GM18505 (cell line): Measurements from ENCODE around the gene SYT2.
"Not testable (repeated sequence)": the region's sequence is repeated elsewhere in the genome, so short reads cannot be mapped to it uniquely, and the experiment has no call there.

Experiments
- ATAC-seq: cut with Tn5 transposase; IDR thresholded peaks from one replicate; pipeline ENCODE4 v1.9.1; 2021; ENCODE audit not compliant: unreplicated experiment
- POLR2A ChIP-seq: IDR thresholded peaks from 4 replicates; pipeline ENCODE4 v1.6.1; 2011; ENCODE audit warnings: borderline replicate concordance; ENCODE audit not compliant: insufficient read depth, insufficient read length; ENCODE audit errors: extremely low read depth

SYT2 gene

DNA sequence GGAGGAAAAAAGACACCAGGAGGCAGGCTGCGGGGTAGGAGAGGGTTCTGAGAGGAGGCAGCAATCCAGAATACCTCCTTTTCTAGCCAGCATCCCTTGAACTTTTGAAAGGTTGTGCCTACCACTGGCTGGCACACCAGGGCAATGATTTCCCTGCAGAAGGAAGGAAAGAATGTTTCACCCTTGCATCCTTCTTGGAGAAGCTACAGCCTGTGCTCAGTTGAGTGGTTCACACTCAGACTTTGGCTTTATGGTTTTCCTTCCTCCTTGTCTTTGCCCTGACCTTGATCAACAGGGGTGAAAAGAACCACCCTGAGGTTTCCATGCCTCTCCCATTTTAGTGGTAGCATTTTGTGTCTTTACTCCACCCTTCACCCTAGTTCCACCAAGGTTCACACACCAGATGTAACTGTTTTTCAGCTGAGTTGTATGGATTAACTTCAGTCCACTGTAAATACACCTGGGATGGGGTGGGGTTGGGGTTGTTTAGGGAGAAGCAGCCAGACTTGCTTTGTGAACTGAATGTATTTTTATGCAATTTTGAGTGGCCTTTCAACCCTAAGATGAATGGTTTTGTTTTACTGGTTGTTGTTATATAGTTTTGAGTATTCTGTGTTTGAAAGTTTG, 122.3 kb downstream of the SYT2 start:
- ATAC-seq: no peak
- TF ChIP-seq POLR2A: no peak

DNA sequence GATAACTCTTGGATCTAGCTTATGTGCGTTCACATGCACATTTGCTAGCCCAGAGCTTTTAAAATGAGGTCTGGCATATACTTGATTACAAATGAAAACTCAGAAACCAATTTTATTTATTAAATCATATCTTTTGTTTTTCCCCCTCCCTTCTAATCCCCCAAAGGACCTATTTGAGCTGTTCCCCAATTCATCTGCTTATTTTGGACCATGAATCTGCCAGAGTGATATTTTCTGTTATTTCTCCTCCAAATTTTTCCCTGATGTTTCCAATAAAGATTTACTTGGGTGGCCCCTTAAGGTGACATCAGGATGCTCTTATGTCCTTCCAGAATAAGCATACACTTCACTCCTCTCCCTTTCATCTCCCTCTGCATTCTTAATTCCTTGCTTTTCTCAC, 123.4 kb downstream of the SYT2 start:
- TF ChIP-seq POLR2A: no peak
- ATAC-seq: no peak

DNA sequence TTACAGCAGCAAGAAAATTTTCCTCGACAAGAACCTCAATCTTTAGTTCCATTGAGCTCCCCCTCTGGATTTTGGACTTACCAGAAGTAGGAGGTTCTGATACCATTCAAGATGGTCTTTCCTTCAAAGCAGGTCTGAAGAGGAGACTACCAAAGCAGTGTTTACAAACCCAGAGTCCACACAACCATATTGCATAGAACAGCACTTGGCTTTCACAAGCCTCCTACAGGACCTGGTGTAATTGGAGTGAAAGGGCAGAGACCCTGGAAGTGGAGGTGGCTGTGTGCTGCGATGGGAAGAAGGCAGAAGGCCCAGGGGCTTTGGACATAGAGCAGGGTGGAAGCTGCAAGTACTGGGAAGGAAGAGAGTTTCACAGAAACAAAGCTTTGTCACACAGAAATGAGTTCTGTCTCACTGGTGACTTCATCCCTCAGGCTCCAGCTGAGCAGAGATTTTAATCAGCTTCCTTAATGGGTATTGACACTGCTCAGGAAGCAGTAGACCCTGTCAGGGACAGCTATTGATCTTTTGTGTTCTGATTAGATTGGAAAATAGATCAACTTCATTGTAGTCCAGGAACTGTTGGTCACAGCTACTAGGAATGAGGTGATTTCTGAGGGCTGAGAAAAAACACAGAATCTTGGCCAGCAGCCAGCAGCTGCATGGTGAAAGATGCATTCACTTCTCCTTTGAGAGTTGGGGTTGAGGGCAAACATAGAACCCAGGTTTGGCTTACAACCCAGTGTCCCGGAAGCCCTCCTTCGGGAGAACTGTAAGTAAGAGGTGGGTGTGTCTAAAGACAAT, 124.0 kb downstream of the SYT2 start:
- no peak for TF ChIP-seq POLR2A
- no peak for ATAC-seq

DNA sequence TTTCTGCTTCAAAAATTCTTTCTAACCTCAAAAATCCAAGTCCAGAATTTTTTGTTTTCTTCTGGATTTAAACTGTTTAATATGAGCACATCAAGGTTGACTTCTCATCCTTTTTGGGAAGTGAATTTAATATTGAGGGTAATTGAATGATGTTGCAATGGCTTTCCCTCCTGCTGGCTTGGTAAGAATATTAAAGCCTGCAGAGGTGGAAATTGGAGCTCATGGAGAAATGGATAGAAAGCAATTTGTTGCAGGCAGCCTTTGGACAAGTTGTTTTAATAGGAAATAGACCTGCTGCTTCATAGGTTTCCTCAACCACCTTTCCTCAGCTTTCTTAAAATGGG, 124.7 kb downstream of the SYT2 start:
- TF ChIP-seq POLR2A: no peak
- ATAC-seq: no peak

DNA sequence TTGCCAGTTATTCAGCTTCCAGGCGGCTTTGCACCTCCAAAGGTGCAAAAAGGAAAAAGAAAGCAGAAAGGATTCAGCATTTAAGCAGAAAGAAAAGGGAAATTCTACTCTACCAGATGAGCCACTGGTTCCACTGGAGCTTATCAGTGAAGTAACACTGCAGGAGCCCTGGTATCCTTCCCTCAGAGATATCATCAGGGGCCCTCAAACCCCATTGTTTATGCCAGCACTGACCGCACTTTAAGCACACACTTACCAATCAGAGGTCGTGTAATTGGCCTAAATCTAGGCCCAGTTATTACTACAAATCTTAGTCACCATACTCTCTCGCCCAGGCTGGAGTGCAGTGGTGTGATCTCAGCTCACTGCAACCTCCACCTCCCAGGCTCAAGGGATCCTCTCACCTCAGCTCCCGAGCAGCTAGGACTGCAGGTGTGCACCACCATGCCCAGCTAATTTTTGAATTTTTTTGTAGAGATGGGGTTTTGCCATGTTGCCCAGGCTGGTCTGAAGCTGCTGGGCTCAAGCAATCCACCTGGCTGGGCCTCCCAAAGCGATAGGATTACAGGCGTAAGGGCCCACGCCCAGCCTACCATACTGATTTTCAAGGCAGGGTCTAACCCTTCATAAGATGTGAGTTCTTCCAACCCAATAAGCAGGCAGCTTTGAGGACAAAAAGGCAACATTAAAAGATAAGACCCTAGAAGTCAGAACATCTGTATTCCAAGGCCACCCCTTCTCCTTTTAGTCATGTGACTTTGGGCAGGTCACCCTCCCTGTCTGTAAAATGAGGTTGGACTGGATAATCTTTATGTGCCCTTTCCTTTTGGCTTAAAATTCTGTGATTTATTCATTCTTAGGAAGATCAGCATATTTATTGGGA, 125.3 kb downstream of the SYT2 start:
- no peak for TF ChIP-seq POLR2A
- ATAC-seq: no peak

DNA sequence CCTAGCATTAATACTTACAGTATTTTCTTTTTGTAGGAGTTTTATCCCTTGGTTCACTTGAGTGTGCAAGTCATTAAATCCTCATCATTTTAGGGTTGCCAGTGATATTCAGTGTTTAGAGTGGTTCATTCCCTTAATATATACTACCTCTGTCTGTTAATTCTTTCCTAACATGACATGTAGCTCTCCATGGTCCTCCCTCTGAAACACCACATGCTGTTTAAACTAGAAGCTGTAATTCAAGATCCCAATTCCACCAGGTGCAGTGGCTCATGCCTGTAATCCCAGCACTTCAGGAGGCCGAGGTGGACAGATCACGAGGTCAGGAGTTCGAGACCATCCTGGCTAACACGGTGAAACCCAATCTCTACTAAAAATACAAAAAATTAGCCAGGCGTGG, 127.9 kb downstream of the SYT2 start:
- not testable (repeated sequence) for ATAC-seq

DNA sequence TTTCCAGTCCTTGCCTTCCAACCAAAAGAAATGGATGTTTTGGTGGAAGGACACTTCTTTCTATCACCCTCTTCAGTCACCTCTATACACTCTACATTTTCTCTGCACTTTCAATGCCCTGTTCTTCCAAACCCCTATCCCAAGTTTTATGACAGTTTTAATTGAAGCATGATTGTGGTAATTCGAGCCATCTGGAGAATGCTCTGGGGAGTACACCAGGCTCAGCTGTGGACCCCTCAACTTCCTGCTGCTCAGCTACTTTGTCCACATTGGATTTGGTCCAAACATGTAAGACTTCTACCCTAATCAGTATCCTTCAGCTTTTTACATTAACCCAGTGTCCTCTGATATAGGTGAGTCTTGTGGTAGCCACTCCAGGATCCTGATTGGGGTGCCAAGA, 129.6 kb downstream of the SYT2 start:
- TF ChIP-seq POLR2A: no peak
- ATAC-seq: no peak

DNA sequence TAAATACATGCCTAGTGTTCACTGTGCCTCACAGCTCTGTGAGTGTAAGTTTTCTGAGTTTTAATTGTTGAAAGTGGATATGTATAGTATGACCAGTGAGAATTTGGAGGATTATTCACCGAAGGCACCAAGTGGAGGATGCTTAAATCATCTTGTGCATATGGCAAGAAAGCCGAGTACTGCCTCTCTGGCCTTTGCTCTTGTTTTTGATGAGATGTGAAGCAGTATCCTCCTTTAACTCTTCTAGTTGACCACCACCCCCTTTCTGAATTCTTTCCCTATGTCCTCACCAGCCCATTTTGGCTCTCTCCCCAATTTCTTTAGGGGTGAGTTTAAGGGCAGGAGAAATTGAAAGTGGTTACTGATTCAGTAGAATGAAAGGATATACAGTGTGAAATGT, 130.4 kb downstream of the SYT2 start:
- TF ChIP-seq POLR2A: no peak
- no peak for ATAC-seq

DNA sequence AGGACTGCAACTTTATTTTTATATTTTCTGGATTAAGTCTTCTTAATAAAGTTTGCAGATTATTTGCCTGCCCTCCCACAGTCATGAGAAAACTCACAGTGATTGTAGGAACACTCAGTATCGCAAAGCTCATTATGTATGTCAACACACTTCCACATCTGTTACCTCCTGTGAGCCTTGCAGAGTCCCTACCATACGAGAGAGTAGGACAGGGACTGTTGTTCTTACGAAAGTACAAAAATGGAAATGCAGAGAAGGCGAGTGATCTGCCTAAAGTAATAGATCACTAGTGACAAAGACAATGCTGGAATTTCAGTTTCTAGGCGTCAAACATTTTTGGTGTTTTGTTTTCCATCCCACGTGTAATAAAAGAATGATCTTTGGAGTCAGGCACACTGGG, 131.7 kb downstream of the SYT2 start:
- no peak for ATAC-seq
- TF ChIP-seq POLR2A: no peak

DNA sequence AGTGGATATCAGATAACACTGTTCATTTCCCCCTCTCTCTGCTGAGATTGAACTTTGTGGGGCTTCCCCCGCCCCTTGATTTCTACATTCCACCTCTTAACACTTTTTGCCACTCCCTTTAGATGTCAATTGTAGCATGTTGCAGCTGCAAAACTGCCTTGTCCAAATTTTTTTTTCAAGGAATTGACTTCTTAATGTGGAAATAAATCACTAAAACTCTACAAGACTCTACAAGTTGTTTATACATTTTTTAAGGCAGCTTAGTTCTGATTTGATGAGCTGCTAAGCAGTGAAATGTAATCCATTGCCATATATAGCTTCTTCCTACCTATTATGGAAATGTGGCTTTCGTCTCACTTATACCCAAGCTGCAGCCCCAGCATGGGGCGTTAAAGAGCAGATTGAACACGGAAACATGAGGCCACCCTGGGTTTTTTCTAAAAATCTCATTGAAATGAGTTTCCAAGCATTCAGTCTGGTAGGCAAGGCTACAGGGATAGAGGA, 132.2 kb downstream of the SYT2 start:
- TF ChIP-seq POLR2A: no peak

DNA sequence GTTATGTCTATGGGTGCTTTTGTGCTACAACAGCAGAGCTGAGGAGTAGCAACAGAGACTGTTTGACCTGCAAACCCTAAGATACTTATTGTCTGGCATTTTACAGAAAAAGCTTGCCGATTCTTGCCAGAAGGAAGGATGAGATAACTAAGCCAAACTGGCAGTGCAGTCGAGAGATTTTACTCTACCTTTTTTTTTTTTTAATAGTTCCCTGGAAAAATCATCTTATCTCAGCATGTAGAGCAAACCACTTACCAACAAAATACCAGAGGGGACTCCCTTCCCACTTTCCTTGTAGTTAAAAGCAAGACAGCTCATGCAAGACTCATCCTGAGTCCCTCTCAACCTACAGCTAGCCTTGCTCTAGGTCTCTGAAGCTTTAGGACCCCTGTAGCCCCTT, 132.9 kb downstream of the SYT2 start:
- TF ChIP-seq POLR2A: no peak
- ATAC-seq: no peak

More for the DNA sequence above, 132.2 kb downstream of the SYT2 start:
- no peak for ATAC-seq

DNA sequence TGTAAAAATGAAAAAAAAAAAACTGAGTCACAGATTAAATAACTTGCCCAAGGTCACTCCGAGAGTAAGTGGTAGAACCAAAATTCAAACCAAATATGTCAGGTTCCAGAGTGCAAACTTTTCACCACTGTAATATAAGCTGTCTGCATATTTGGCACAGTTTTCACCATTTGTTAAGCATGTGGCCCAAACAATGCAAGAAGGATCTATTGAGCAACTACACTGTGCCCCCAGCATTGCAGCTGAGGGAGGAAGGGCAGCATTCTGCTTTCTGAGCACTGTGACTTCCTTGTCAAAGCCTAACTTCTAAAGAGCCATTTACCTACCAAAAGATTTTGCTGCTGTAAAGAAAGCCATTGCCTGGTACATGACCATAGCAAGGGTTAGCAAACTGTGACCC, 133.4 kb downstream of the SYT2 start:
- no peak for TF ChIP-seq POLR2A
- no peak for ATAC-seq

DNA sequence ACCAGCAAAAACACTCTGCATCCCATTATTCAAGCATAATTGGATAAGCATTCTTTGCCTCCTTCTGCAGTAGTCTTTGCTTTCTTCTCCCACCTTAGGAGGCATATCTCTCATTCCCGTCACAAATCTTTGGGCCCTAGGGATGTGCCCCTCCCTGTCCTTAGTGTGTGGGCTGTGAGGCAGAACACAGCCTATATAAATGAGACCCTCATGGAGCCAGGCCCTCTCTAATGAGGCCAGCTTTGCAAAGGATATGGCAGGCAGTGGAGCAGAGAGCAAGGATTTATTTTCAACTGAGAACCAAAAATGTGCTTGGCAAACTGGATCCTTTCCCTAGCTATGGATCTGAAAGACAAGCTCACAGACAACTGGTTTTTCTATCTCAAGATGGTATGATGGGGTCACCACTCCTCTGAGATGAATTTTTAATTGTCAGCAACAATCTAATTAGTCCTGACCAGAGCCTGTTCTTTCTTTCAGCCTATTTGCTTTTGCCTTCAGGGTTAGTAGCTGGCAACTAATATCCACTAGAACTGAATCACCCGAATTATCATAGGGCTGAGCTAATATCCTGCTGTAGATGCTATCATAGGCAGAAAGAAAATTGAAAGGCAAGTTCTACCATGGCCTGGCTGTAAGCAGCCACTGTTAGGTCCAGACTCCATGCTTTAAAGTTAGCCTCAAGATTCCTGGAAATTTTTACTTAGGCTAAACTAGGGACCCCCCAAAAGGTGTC, 134.2 kb downstream of the SYT2 start:
- TF ChIP-seq POLR2A: no peak
- ATAC-seq: no peak
